ENCODE measurements around the gene GRIA3.

- TF ChIP-seq HDAC6 (IDR thresholded peaks at IDR 0.05; ENCODE audit: unreplicated experiment) (no peak), CTCF (IDR thresholded peaks at IDR 0.05 in 2 of 3, conservative IDR thresholded peaks at IDR 0.05 in 1 of 3; ENCODE audit: control insufficient read depth in 2 of 3, extremely low read depth in 1 of 3, insufficient read depth in 1 of 3, low read depth in 3 of 3, low read length in 3 of 3) (no peak)
Measured at GRCh38 chrX:123449335-123449734, 265.3 kb downstream of the GRIA3 start.
